ENCODE measurements around the gene TRMT1L.

- no peak for TF ChIP-seq CTCF (IDR thresholded peaks at IDR 0.05)
- TF ChIP-seq EP300 (IDR thresholded peaks at IDR 0.05; ENCODE audit: low read depth), result no peak
- TF ChIP-seq POLR2A (IDR thresholded peaks at IDR 0.05), result no peak
- TF ChIP-seq POLR2AphosphoS5 (IDR thresholded peaks at IDR 0.05), result no peak
Measured at GRCh38 chr1:185069202-185069772, 87.5 kb downstream of the TRMT1L start.
